Suppressor macrophage treated with lipopolysaccharide for 1 hour (primary cell): ENCODE measurements around the gene MATN1.
A peak's percentile ranks its signal among the peaks of the same experiment; 100 is the strongest.

ENCODE experiments used
- DNase-seq, 3 donors: peaks; one replicate each; pipeline ENCODE4 v3.0.0-alpha.2; 2020 to 2022

Gene MATN1

DNA sequence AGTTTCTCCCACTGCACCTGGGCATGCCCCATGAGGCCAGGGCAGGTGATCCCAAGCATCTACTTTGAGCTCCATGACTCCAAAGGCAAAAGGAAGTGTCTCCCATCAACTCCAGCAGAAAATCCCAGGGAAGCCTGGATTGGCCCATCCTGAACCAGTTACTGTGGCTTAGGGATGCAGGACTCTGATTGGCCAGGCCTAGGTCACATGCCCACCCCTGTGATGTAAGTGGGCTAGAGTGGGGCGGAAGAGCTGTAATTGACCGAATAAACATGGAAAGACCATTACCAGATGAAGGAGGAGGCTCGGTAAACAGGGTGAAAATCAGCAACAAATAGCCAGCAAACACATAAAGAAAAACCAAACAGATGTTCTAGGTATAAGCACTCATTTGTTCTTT is 45.2 kb downstream of the MATN1 start:
- no peak for DNase-seq

DNA sequence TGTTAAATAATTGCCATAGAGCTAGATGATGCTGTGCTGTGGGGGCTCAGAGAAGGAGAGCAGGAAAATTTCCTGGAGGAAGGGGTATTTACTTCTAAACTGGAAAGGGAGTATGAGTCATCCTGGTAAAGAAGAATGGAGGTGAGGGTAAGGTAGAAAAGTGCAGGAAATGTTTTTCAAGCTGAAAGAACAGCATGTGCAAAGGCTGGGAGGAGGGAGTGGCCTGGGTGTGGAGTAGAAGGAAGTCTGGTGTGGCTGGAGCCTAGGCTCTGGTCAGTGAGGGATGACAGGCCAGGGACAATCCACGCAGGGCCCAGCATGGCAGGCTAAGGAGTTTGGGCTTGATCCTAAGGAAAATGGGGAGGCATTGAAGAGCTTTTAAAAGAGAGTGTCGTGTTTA is 45.9 kb downstream of the MATN1 start:
- DNase-seq: no peak

DNA sequence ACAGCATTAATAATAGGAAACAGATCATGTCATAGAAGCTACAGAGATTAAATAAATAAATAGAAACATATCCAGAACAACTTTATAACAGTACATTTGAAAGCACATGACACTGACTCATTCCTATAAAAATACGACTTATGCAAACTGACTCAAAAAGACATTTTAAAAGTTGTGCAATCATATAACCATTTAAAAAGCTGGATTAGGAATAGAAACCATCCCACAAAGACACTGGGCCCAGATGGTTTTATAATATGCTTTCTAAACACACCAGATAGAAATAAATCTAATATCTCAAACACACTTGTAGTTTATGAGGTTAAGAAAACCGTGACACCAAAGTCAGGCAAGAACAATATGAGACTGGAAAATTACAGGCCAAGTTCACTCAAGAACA is 47.6 kb downstream of the MATN1 start:
- DNase-seq: peak; percentile 38 to 83 (median 79)

DNA sequence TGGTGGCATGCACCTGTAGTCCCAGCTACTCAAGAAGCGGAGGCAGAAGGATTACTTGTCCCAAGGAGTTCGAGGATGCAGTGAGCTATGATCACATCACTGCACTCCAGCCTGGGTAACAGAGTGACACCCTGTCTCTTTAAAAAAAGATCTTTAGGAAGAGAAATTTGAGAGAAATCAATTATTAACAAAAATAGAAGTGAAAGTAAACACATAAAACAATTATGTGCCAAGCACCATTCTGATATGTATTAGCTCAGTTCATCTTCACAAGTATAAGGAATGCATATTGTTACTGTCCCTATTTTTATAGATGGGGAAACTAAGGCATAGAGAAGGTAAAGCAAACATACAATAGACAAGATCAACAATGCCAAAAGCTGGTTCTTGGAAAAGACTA is 48.1 kb downstream of the MATN1 start:
- no peak for DNase-seq

DNA sequence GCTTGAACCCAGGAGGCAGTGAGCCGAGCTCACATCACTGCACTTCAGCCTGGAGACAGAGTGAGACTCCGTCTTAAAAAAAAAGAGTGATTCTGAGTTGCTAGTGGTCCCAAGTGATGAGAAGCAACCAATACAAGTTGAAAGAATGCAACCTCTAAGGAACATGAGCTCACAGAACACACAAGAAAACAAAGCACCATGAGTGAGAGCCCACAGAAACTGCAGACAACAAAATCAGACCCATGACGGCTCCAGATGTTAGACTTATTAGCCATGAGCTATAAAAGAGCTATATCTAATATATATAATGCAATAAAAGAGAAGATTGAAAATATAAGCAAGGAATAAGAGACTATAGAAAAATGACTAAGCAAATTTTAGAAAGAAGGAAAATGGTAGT is 50.0 kb downstream of the MATN1 start:
- no peak for DNase-seq

DNA sequence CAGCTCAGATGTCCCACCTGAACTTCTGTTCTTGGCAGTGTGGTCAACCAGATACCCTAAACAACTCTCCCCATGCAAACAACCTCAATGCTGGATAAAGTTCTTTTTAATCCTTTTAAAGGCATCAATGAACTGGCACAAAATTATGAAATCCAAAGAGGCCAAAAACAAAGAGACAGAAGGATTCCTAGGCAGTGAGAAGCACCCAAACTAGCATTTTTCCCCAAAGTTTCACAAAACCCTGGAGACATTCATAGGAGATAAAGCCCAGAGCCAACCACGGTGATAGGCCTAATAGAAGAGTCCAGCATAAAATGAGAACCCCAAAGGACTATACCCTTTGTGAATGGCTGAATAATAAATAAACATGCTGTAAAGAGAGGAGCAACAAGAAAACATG is 50.7 kb downstream of the MATN1 start:
- DNase-seq: no peak

DNA sequence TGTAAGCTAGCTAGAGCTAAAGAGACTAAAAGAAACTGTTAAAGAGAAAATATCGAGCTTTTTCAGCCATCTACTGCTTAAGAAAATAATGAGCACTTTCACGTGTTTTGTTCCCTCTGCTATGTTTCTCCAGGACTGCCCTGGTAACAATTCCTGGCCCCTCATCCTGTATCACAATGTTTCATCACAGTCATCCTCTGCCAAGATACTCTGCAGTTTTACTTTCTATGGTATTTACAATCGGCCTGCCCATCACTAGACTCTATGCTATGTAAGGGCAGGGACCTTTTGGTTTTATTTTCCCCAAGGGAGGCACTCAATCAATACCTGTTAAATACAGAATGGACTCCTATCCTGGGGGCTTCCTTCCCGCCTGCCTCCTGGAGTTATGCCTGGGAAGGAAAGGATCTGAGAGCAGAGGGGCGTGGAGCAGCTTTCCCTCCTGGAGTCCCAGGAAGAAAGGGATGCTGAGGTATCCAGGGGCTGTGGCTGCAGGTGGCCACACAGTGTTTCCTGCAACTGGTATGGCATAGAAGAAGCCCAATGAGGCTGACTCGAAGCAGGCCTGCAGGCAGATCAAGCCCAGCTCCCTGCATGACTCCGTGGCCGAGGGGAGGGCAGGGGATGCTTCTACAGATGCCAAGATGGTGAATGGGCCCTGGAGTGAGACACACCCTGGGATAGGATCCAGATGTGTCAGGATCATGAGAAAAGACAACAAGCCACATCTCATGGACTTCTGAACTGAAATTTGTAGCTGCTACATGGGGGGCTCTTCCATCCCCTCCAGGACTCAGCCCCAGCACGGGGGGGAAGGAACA is 52.9 kb downstream of the MATN1 start:
- no peak for DNase-seq

DNA sequence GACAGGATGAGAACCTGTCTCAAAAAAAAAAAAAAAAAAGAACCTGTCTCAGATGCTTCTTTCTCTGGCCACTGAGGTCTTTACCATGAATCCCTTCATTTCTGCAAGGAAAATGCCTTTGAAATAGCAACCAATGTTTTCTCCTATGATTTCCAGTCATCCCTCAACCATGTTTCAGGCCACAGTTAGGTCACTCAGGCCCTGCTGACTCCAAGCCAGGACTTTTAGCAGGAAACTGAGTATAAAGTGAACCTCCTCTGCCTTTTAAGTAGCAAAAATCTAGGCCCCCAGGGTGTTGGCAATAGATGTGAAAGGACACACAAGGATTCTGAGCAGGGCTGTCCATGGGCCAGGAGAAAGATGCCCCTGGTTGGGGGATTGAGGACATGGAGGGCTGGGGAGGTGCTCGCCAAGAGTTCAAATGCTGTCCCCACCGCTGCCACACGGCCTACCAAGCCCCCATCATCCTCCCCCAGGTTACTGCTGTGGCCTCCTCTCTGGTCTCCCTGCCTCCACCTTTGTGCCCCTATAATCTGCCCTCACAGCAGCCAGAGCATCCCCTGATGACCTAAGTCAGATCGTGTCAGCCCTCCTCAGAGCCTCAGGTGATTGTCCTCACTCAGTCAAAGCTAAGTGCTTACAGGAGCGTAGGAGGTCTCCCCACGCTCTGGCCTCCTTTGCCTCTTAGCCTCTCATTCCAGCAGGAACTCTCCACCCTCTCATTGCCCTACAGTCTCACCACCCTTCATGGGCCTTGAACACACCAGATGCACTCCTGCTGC is 54.6 kb downstream of the MATN1 start:
- no peak for DNase-seq

DNA sequence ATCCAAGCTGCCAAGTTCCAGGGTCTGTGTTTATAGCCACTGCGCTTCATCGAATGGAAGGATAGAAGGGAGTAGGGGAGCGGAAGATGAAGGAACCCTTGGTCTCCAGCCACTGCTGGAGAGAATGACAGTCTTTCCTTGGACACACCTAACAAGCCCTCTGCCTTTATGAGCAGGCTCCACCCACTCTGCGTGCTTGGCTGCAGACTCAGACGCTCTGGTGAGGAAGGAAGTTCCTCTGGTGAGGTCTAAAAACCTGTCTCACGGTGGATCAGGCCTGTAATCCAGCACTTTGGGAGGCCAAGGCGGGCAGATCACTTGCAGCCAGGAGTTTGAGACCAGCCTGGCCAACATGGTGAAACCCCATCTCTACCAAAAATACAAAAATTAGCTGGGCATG is 55.4 kb downstream of the MATN1 start:
- no peak for DNase-seq

DNA sequence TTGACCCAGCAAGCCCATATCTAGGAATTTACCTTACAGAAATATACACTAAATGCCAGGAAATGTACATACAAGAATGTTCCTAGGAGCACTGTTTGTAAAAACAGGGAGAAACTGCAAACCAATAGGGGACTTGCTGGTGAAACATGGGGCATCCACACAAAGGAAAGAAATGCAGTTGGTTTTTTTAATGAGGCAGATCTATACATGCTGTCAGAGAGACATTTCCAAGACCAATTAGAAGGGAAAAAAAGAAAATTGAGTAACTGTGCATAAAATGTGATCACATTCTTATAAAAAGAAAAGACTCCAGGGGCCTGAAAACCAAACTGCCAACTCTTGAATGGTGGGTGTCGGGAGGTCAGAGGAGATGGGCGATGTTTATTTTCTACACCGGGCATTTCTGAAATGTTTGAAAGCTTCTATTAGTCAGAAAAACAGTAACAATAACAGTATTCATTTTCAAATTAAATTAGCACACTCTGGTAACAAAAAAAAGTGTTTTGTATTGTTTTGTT is 56.6 kb downstream of the MATN1 start:
- no peak for DNase-seq

DNA sequence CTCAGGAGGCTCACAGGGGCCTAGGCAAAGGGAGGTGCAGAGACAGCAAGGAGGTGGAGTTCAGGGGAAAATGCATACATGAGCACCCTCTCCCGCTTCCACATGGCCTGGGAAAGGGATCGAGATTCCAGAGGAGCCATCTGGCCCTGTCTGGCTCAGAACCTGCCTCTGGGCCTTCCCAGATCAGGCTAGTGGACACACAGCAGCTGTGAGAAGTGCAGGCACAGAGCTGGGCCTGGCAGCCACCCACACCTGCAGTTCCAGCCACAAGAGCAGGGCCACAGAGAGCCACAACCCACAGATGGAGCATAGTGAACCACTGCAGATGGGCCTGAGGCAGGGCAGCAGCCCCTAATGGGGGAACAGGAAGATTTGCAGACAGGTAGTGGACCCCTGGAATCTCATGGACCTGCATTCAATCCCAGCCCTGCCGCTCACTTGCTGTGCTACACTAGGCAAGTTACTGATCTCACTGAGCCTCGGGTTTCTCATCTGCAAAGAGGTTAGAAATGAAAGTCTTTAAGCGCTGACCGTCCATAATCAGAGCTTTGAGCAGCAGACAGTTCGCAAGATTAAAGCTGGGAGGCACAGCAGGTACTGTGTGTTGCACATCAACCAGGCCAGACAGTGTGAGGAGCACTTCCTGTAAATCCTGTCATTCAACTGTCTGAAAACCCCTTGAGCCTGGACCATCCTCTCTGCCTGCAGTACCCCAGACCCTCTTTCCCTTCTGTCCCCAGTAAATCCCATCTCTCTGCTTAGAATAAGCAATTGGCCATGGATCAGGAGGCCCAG is 58.0 kb downstream of the MATN1 start:
- no peak for DNase-seq

DNA sequence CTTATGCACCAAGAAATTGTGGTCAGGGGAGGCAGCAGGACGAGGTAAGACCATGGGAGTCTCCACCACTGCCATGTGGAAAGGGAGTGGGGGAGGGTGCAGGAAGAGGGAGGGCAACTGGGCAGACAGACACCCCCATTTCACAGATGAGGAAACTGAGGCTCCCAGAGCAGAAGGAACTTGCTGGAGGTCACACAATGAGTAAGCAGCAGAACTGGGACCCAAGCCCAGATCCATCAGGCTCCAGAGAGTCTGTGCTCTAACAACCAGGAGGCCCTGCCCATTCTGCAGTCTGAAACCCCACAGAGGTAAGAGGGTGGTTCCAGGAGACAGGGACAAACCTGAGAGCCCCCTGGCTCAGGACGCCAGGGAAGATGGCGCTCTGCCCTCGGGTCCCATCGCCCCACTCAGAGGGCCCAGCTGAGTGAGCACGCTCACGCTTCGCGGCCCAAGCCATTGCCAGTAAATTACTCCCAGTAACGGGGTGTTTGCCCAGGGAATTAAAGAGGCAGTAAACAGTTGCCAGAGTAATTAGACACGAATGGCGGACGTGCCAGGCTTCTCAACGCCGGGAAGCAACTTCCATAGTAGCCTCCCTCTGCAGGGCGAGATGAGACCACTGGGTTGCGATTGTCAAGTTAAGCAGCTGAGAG is 59.2 kb downstream of the MATN1 start:
- DNase-seq: no peak

DNA sequence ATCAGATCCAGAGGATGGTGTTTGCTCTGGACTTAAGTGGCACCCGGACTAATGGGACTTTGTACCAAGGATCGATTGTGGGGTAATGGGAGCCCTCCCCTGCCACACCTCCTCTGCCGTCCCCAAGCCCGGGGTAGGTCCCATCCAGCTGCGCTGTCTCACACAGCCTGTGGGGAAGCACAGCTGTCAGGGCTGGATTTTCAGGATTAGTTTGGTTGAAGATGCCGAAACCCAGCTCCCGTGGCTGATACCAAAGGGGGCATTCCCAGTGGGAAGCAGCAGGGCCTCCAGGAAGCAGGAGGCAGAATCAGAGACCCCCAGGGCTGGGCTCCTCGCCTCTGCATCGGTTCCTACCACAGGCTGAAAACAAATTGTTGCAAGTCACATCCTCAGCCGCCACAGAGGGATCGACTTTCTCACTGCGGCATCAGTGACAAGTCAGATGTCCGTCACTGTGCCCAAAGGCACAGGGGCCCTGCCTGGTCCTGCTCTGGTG is 59.7 kb downstream of the MATN1 start:
- DNase-seq: no peak

DNA sequence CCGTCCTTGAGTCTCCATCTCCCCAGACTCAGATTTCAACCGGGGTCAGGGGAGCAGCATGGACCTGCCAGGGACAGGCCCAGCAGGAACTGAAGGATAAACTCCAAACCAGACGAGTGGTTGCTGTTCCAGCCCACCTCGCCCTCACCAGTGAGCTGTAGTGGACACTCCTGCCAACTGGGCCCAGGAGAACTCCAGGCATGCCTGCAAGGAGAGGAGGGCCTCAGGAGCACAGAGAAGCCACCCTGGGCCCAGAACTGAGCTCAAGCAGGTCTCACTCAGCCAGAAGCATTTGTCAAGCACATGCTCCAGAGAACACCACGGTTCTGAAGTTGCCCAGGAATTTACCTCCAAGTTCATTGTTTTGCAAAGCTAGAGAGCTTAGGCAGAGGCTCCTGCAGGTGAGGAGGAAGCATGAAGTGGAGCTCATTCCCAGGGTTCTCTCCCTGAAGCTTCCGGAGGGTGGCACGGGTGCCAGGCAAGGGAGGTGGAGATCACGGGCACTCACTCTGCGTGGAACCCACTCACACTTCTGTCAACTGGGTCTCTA is 61.0 kb downstream of the MATN1 start:
- no peak for DNase-seq

DNA sequence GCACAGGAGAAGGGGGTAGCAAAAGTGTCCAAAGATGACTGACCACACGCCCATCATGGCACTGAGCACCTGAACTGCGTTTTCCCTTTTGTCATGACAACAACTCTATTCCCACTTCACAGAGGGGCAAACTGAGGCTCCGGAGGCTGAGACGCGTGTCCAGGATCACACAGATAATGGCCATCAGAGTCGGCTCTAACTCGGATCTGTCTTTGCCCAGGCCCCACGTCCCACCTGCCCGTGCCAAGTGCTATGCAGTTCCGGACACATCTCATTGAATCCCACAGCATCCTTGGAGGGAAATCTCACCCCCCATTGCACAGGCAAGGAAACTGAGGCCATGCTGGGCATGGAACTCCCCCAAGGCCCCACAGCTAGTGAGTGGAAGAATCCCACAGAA is 62.1 kb downstream of the MATN1 start:
- no peak for DNase-seq
